ENCODE measurements around the gene PRKCA. TPM values are rescaled to one million over a fixed set of nuclear protein-coding genes. Genes with fewer than 3 reads are reported as not detected.
A peak's percentile ranks its signal among the peaks of the same experiment; 100 is the strongest.
"Not testable (repeated sequence)": the region's sequence is repeated elsewhere in the genome, so short reads cannot be mapped to it uniquely, and the experiment has no call there.

The PRKCA gene
- total RNA-seq, 2 experiments from 2014 or later: 63.1 to 68.9 TPM

- Mint-ChIP-seq H3K27ac (peak overlapping the region; percentile 5), H3K36me3 (no peaks in the 10 kb centered on the region), H3K27me3 (no peaks in the 10 kb centered on the region), H3K4me3 (no peak overlapping the region), H3K4me1 (peaks cover 28% of the 10 kb centered on the region), H3K9me3 (ENCODE audit: low read depth) (no peaks in the 10 kb centered on the region)
- CTCF ChIA-PET: interaction anchor here (1.2 kb wide), 1 partner anchor 17 kb away, joined by 4 read pairs; no protein-coding TSS in a partner anchor
- ATAC-seq: no peak
- no peak for DNase-seq
Observed at GRCh38 chr17:66724581-66725341, 422.3 kb downstream of the PRKCA start.

GRCh38 chr17:66725438-66725837 is 423.0 kb downstream of the PRKCA start:
- not testable (repeated sequence) for H3K4me3 Mint-ChIP-seq; DNase-seq; H3K9me3 Mint-ChIP-seq (ENCODE audit: low read depth); H3K27me3 Mint-ChIP-seq; H3K36me3 Mint-ChIP-seq
- CTCF ChIA-PET: interaction anchor here (0.8 to 1.5 kb wide), 6 partner anchors 8 to 356 kb away, joined by 3 to 6 read pairs (median 3); no protein-coding TSS in a partner anchor
- ATAC-seq: peak; percentile 43
- peak overlapping the region; percentile 5 for H3K27ac Mint-ChIP-seq
- H3K4me1 Mint-ChIP-seq: peaks cover 34% of the 10 kb centered on the region

DNA sequence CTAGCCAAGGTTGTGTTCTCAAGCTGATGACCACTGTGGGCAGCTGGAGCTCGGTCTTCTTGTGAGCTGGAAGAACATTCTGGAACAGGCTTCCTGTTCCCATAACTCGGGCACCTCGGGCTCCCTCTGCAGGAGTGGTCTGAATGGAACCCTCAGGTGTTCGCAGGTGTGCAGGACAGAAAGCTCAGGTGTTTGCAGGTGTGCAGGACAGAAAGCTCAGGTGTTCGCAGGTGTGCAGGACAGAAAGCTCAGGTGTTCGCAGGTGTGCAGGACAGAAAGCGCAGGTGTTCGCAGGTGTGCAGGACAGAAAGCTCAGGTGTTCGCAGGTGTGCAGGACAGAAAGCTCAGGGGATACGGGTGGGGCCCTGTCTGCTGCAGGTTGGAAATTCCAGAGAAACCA is 423.5 kb downstream of the PRKCA start:
- CTCF ChIA-PET: interaction anchor here (0.8 to 1.5 kb wide), 5 partner anchors 8 to 356 kb away, joined by 3 to 6 read pairs (median 3); no protein-coding TSS in a partner anchor
- no peaks in the 10 kb centered on the region for H3K27me3 Mint-ChIP-seq
- no peak overlapping the region for H3K27ac Mint-ChIP-seq
- no peaks in the 10 kb centered on the region for H3K36me3 Mint-ChIP-seq
- H3K4me1 Mint-ChIP-seq: peaks cover 34% of the 10 kb centered on the region
- H3K4me3 Mint-ChIP-seq: no peak overlapping the region
- no peak for DNase-seq
- H3K9me3 Mint-ChIP-seq (ENCODE audit: low read depth): no peaks in the 10 kb centered on the region
- ATAC-seq: no peak

- CTCF ChIA-PET: interaction anchor here (0.8 to 1.9 kb wide), 6 partner anchors 9 to 356 kb away, joined by 3 to 6 read pairs (median 3); no protein-coding TSS in a partner anchor
- Mint-ChIP-seq H3K4me1 (peaks cover 34% of the 10 kb centered on the region), H3K27me3 (no peaks in the 10 kb centered on the region), H3K4me3 (no peak overlapping the region), H3K36me3 (no peaks in the 10 kb centered on the region), H3K9me3 (ENCODE audit: low read depth) (no peaks in the 10 kb centered on the region), H3K27ac (no peak overlapping the region)
- DNase-seq (no peak), ATAC-seq (no peak)
Observed at GRCh38 chr17:66726371-66726770, 424.0 kb downstream of the PRKCA start.

GRCh38 chr17:66726846-66727245 is 424.4 kb downstream of the PRKCA start:
- no peak for DNase-seq
- ATAC-seq: no peak
- no peak overlapping the region for H3K27ac Mint-ChIP-seq
- H3K9me3 Mint-ChIP-seq (ENCODE audit: low read depth): no peaks in the 10 kb centered on the region
- no peak overlapping the region for H3K4me3 Mint-ChIP-seq
- peaks cover 34% of the 10 kb centered on the region for H3K4me1 Mint-ChIP-seq
- no peaks in the 10 kb centered on the region for H3K27me3 Mint-ChIP-seq
- H3K36me3 Mint-ChIP-seq: no peaks in the 10 kb centered on the region
- CTCF ChIA-PET: interaction anchor here (0.9 to 1.9 kb wide), 6 partner anchors 9 to 432 kb away, joined by 3 to 12 read pairs (median 6); no protein-coding TSS in a partner anchor

- Mint-ChIP-seq H3K27ac (peak overlapping the region; percentile 43), H3K9me3 (ENCODE audit: low read depth) (no peaks in the 10 kb centered on the region), H3K36me3 (peaks cover 7% of the 10 kb centered on the region), H3K4me1 (peaks cover 34% of the 10 kb centered on the region), H3K4me3 (no peak overlapping the region), H3K27me3 (no peaks in the 10 kb centered on the region)
- CTCF ChIA-PET: interaction anchor here (0.6 to 1.9 kb wide), 16 partner anchors 9 to 813 kb away, joined by 3 to 12 read pairs (median 4); no protein-coding TSS in a partner anchor
- ATAC-seq (peak; percentile 86), DNase-seq (peak; percentile 74)
Observed at GRCh38 chr17:66727634-66728570, 425.5 kb downstream of the PRKCA start.

GRCh38 chr17:66730461-66730923 is 428.1 kb downstream of the PRKCA start:
- H3K27me3 Mint-ChIP-seq: no peaks in the 10 kb centered on the region
- H3K9me3 Mint-ChIP-seq (ENCODE audit: low read depth): no peaks in the 10 kb centered on the region
- CTCF ChIA-PET: interaction anchor here (1.3 kb wide), 1 partner anchor 16 kb away, joined by 3 read pairs; no protein-coding TSS in a partner anchor
- ATAC-seq: no peak
- H3K27ac Mint-ChIP-seq: peak overlapping the region; percentile 5
- H3K4me1 Mint-ChIP-seq: peaks cover 27% of the 10 kb centered on the region
- H3K4me3 Mint-ChIP-seq: no peak overlapping the region
- H3K36me3 Mint-ChIP-seq: peaks cover 11% of the 10 kb centered on the region
- DNase-seq: no peak

DNA sequence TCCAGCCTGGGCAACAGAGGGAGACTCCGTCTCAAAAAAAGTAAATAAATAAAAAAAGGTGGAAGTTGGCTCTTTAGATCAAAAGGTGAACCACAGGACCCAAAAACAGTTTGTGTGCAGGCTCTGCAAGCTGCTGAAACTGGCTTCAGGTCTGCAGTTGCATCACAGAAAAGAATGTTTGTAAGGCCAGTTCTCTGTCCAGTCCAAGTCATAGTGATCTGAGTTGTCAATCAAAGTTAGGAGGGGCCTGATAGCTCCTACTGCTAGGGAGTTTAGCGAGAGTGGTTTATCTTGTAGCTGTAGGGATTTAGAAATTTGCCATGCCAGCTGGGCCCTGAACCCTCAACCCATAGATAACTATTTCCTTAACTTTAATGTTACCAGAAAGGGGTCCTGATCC is 431.3 kb downstream of the PRKCA start:
- Mint-ChIP-seq H3K36me3 (peaks cover 11% of the 10 kb centered on the region), H3K4me1 (peaks cover 6% of the 10 kb centered on the region), H3K9me3 (ENCODE audit: low read depth) (no peaks in the 10 kb centered on the region), H3K27me3 (no peaks in the 10 kb centered on the region), H3K27ac (no peak overlapping the region), H3K4me3 (no peak overlapping the region)
- ATAC-seq (no peak), DNase-seq (no peak)
- CTCF ChIA-PET: no interaction called here

DNA sequence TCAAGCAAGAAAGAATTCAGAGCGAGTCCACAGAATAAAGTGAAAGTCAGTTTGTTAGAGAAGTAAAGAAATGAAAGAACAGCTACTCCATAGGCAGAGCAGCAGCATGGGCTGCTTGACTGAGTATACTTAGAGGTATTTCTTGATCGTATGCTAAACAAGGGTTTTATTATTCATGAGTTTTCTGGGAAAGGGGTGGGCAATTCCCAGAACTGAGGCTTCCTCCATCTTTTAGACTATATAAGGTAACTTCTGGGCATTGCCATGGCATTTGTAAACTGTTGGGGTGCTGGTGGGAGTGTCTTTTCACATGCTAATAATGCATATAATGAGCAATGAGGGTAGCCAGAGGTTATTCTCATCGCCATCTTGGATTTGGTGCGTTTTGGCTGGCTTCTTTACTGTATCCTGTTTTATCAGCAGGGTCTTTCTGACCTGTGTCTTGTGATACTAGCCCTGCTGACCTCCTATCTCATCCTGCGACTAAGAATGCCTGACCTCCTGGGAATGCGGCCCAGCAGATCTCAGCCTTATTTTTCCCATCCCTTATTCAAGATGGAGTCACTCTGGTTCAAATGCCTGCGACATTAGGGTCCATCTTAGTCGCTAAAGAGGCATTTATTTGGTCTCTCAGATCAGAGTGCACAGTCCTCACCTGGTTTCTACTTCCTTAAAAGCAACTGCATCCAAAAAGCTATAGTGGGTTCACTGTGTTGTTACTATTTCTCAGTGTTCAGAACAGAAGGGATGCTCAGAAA is 432.0 kb downstream of the PRKCA start:
- H3K9me3 Mint-ChIP-seq (ENCODE audit: low read depth): no peaks in the 10 kb centered on the region
- no peak overlapping the region for H3K27ac Mint-ChIP-seq
- ATAC-seq (no peak), DNase-seq (no peak)
- peaks cover 11% of the 10 kb centered on the region for H3K36me3 Mint-ChIP-seq
- CTCF ChIA-PET: no interaction called here
- peaks cover 6% of the 10 kb centered on the region for H3K4me1 Mint-ChIP-seq
- H3K27me3 Mint-ChIP-seq: no peaks in the 10 kb centered on the region
- H3K4me3 Mint-ChIP-seq: no peak overlapping the region

DNA sequence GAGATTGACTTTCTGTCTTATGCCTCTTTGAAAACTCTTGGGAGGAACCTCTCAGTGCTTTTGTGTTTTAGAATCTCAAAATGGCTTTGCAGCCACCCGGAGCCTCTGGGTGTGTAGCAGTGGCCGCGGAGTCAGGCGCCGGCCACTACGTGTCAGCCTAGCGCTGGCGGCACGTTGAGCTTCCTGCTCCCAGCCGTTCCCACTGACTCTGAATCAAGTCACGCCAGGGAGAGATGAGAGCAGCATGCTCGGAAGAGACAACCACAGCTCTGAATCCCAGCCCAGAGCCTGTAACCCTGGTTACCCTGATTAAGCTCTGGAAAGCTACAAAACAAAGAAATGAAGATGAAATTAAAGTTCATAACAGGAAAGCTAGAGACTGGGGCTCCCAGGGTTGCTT is 435.1 kb downstream of the PRKCA start:
- Mint-ChIP-seq H3K9me3 (ENCODE audit: low read depth) (no peaks in the 10 kb centered on the region), H3K27ac (no peak overlapping the region), H3K27me3 (no peaks in the 10 kb centered on the region), H3K4me3 (no peak overlapping the region), H3K4me1 (no peaks in the 10 kb centered on the region), H3K36me3 (peaks cover 8% of the 10 kb centered on the region)
- no peak for DNase-seq
- CTCF ChIA-PET: no interaction called here
- no peak for ATAC-seq

- no peaks in the 10 kb centered on the region for H3K27me3 Mint-ChIP-seq
- H3K36me3 Mint-ChIP-seq: peaks cover 6% of the 10 kb centered on the region
- H3K27ac Mint-ChIP-seq: no peak overlapping the region
- H3K4me3 Mint-ChIP-seq: no peak overlapping the region
- DNase-seq (no peak), ATAC-seq (no peak)
- CTCF ChIA-PET: no interaction called here
- H3K9me3 Mint-ChIP-seq (ENCODE audit: low read depth): no peaks in the 10 kb centered on the region
- H3K4me1 Mint-ChIP-seq: no peaks in the 10 kb centered on the region
Observed at GRCh38 chr17:66738301-66738700, 435.9 kb downstream of the PRKCA start.

DNA sequence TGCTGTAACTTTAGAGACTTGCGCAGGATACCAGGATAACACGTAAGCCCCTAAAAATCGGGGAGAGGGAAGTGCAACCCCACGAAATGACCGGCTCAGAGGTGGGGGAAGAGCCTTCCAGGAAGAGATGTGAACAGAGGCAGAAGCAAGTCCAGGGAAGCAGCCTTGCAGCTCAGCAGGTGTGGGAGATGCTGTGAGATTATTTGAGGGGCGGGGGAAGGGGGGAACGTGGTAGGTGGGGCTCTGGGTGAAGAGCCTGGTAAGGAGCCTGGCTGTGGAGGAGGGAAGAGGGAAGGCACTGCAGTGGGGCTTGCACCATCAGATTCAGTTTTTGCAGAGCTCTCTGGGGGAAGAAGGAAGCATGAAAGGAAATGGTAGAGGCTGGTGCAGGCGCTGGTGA is 437.1 kb downstream of the PRKCA start:
- no peaks in the 10 kb centered on the region for H3K4me1 Mint-ChIP-seq
- no peaks in the 10 kb centered on the region for H3K27me3 Mint-ChIP-seq
- no peak for DNase-seq
- ATAC-seq: no peak
- no peaks in the 10 kb centered on the region for H3K9me3 Mint-ChIP-seq (ENCODE audit: low read depth)
- peaks cover 6% of the 10 kb centered on the region for H3K36me3 Mint-ChIP-seq
- H3K27ac Mint-ChIP-seq: no peak overlapping the region
- CTCF ChIA-PET: no interaction called here
- no peak overlapping the region for H3K4me3 Mint-ChIP-seq

GRCh38 chr17:66740226-66740625 is 437.8 kb downstream of the PRKCA start:
- Mint-ChIP-seq H3K4me1 (no peaks in the 10 kb centered on the region), H3K9me3 (ENCODE audit: low read depth) (no peaks in the 10 kb centered on the region), H3K4me3 (no peak overlapping the region), H3K27me3 (no peaks in the 10 kb centered on the region), H3K36me3 (peaks cover 6% of the 10 kb centered on the region), H3K27ac (no peak overlapping the region)
- CTCF ChIA-PET: interaction anchor here (0.6 to 1.6 kb wide), 2 partner anchors 25 to 343 kb away, joined by 3 read pairs; no protein-coding TSS in a partner anchor
- no peak for ATAC-seq
- DNase-seq: no peak

All from activated CD8-positive, alpha-beta memory T cell treated with anti-CD3 and anti-CD28 coated beads, Interleukin-2, amount 10 ng/mL, durations not matched to agents 7 days and 5 days (primary cell).